AG04449 (cell line): ENCODE data around the gene SGPL1.

ENCODE experiments used
- CTCF ChIA-PET: fragments of 350-600 bp; formaldehyde crosslinking; extraction: SDS; loops from one replicate; lab custom pipeline; 2021; ENCODE audit warnings: antibody characterized with exemption; lab: Yijun Ruan, JAX
- POLR2A ChIA-PET: fragments of 400-600, 350-600 bp; formaldehyde crosslinking; extraction: SDS; loops from one replicate; lab custom pipeline; 2020; ENCODE audit warnings: antibody characterized with exemption, inconsistent platforms; lab: Yijun Ruan, JAX
- DNase-seq: peaks from one replicate; pipeline ENCODE4 v3.0.0-alpha.2; 2010; ENCODE audit warnings: low read depth, low spot score
- H3K4me3 ChIP-seq: 2 replicates; pipeline ENCODE4 v1.5.1; 2011; ENCODE audit warnings: low read depth, mild to moderate bottlenecking, control low read depth, low read length
- TF ChIP-seq, protein P1 (sequence below): IDR thresholded peaks from one replicate; pipeline ENCODE4 v1.5.1; 2011; ENCODE audit warnings: mild to moderate bottlenecking, moderate library complexity, low read length, control low read depth, inconsistent platforms; ENCODE audit not compliant: insufficient read depth; ENCODE audit errors: missing control alignments

SGPL1 gene

DNA sequence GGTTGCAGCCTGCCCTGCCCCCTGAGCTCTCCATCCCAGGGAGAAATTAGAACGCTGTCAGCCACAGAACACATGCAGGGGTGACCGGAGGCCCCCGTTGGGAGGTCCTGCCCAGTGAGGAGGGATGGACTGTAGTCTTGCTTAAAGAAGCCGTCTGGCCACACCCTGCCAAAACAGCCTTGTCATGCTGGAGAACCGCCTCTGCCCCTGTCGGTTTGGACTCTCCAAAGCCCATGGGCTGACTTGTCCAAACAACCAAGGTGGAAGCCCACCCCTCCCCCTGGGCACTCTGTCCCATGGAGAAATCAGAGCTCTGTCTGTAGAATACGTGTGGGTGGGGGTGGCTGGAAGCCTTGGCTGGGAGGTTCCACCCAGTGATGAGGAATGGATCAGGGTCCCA is 17.9 kb upstream of the SGPL1 start:
- CTCF ChIA-PET: interaction anchor here (1.4 kb wide), 1 partner anchor 337 kb away, joined by 3 read pairs; no protein-coding TSS in a partner anchor
- no peak for DNase-seq
- no peak overlapping the region for H3K4me3 ChIP-seq
- TF ChIP-seq, protein P1, sequence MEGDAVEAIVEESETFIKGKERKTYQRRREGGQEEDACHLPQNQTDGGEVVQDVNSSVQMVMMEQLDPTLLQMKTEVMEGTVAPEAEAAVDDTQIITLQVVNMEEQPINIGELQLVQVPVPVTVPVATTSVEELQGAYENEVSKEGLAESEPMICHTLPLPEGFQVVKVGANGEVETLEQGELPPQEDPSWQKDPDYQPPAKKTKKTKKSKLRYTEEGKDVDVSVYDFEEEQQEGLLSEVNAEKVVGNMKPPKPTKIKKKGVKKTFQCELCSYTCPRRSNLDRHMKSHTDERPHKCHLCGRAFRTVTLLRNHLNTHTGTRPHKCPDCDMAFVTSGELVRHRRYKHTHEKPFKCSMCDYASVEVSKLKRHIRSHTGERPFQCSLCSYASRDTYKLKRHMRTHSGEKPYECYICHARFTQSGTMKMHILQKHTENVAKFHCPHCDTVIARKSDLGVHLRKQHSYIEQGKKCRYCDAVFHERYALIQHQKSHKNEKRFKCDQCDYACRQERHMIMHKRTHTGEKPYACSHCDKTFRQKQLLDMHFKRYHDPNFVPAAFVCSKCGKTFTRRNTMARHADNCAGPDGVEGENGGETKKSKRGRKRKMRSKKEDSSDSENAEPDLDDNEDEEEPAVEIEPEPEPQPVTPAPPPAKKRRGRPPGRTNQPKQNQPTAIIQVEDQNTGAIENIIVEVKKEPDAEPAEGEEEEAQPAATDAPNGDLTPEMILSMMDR: no peak
- POLR2A ChIA-PET: no interaction called here

- POLR2A ChIA-PET: no interaction called here
- CTCF ChIA-PET: interaction anchor here (0.8 kb wide), 1 partner anchor 14 kb away, joined by 3 read pairs; no protein-coding TSS in a partner anchor
Measured at GRCh38 chr10:70799124-70799523, 16.6 kb upstream of the SGPL1 start.

GRCh38 chr10:70801854-70802253 is 13.9 kb upstream of the SGPL1 start:
- DNase-seq: no peak
- ChIA-PET CTCF (interaction anchor here (1.5 to 3.5 kb wide), 2 partner anchors 13 to 252 kb away, joined by 3 to 23 read pairs; partner anchors contain the start of gene SGPL1), POLR2A (no interaction called here)
- TF ChIP-seq, protein P1: no peak
- no peak overlapping the region for H3K4me3 ChIP-seq

More at GRCh38 chr10:70799124-70799523, 16.6 kb upstream of the SGPL1 start:
- TF ChIP-seq, protein P1: no peak
- DNase-seq: no peak
- H3K4me3 ChIP-seq: no peak overlapping the region

DNA sequence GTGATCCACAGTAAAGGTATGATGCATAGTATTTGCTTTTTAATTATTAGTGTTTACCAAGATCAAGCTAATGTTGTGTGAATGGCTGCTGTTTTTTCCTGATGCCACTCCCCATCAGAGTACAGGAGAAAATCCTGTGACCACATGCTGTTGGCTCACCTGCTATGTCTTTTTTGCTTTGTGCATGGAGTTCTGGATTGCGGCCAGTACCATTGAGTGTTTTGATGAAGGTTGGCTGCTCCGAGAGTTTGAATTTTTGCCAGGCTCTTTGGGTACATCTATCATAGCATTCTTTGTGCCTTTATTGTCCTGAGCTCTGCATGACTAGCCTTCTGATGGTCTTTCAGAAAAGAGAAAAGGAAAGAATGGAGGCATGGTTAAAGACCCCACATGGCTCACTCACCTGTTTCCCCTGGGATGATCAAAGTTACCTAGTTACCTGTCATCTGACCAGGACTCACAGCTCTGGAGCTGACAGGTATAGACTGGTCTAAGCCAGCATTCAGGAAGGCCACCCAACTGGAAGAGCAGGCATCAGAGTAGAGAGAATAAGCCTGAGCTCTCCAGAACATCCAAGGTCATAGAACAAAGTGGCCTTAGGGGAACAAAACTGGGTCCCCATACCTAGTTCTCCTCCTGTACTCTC is 11.8 kb upstream of the SGPL1 start:
- ChIA-PET POLR2A (no interaction called here), CTCF (interaction anchor here (0.9 to 3.5 kb wide), 3 partner anchors 10 to 80 kb away, joined by 3 to 23 read pairs (median 3); partner anchors contain the start of gene SGPL1)
- no peak overlapping the region for H3K4me3 ChIP-seq
- DNase-seq: no peak
- TF ChIP-seq, protein P1: no peak

DNA sequence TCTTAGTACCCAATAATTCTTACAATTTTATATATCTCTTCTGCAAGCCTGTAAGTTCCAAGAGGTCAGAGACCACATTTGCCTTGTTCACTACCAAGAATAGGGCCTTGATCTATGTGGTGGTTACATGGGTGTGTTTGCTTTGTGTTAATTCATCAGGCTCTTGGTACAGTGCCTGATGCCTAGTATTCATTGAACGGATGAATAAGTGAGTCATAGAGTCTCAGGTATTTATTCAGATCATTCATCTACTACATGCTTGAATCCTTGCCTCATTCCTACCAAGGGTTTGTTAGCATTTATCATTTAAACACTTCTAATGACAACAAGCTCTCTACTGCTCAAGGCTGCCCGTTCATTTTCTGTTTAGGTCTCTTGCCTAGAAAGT is 11.3 kb upstream of the SGPL1 start:
- POLR2A ChIA-PET: no interaction called here
- H3K4me3 ChIP-seq: no peak overlapping the region
- CTCF ChIA-PET: interaction anchor here (0.9 to 3.5 kb wide), 2 partner anchors 10 to 79 kb away, joined by 3 to 23 read pairs; partner anchors contain the start of gene SGPL1
- DNase-seq: no peak
- TF ChIP-seq, protein P1: no peak

DNA sequence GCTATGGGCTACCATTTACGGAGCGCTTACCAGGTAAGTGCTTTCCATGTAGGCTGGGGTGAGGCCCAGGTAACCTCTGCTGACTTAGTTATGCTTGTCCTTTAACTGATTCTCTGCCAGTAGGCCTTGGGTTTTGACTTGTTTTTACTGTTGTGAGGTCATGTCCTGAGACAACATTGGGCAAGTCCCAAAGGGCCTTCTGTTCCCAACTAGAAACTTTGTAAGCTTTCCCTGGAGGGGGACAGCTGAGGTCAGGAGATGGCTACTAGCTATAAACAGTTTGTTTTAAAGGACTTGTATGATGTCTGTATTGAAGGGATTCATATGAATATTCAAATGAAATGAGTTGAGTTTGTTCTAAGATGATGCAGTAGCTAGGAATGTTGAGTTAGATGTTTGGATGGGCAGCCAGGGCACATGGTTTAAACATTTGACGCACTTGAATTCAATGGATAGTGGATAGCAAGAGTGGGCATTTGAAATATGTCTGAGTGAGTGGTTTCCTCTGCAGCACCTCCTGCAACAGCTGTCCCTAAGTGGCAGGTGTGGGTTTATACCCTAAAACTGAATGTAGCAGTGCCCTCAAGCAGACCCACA is 10.0 kb upstream of the SGPL1 start:
- POLR2A ChIA-PET: no interaction called here
- TF ChIP-seq, protein P1: no peak
- no peak for DNase-seq
- no peak overlapping the region for H3K4me3 ChIP-seq
- CTCF ChIA-PET: interaction anchor here (1.0 to 2.0 kb wide), 5 partner anchors 9 to 256 kb away, joined by 3 to 8 read pairs (median 4); partner anchors contain the start of gene SGPL1
